HT-29 (cell line): ENCODE results near the gene ITPKB. TPM values are rescaled to one million over a fixed set of nuclear protein-coding genes. Genes with fewer than 3 reads are reported as not detected.

ENCODE experiments used
- small RNA-seq: library from RNA; depleted of rRNA; stranded (forward); fragments of <200 nt; gene quantifications from one replicate; pipeline ENCODE3, GENCODE V24; 2014
- total RNA-seq: library from RNA; depleted of rRNA; stranded (reverse); fragments of >200 nt; shearing (Covaris generic); gene quantifications from 2 replicates; pipeline ENCODE4 v1.2.3, GENCODE V29; 2014; rRNA removed

ITPKB gene
- total RNA-seq, 1 experiment from 2014 or later, result 2.9 TPM

Small RNA genes within 50 kb of the gene (small RNA-seq; reads per million reads assigned to genes)
- gene RPS27P5, result not detected

Other genes starting within 250 kb of the ITPKB start
- not detected in 2 replicates for gene STUM, start 190.5 kb downstream of the ITPKB start, total RNA-seq
- 16.2 and 18.0 TPM in 2 replicates for gene PSEN2, start 131.3 kb upstream of the ITPKB start, total RNA-seq
- 41.0 and 42.0 TPM in 2 replicates for gene COQ8A, start 201.0 kb upstream of the ITPKB start, total RNA-seq